Neural progenitor cell (in vitro differentiated cells): ENCODE measurements around the gene FCF1.

Source experiments
- EZH2phosphoT487 ChIP-seq: fragments of 200-600 bp; sonication (generic); IDR thresholded peaks from 2 replicates; pipeline ENCODE4 v1.6.1; 2017; ENCODE audit warnings: antibody characterized with exemption
- TF ChIP-seq, protein P1 (sequence below): fragments of 200-600 bp; sonication (generic); IDR thresholded peaks from 2 replicates; pipeline ENCODE4 v1.5.1; 2017; ENCODE audit warnings: antibody characterized with exemption, mild to moderate bottlenecking

DNA sequence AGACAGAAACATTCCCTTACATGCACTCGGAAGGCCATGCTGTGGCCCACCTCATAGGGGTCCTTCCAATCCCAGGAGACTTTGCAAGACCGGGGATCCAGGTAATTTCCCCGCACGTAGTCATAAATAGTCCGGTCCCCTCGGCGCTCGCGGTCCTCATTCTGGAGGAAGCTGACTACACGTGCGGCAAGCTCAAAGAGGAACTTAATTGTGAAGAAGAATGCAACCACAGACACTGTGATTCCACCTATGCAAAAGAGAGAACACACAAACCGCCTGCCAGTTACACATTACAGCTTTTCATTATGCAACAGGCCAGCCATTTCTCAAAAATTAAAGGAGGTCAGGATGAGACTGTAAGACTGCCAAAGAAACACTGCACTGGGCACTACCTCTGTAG lies 28.5 kb upstream of the FCF1 start:
- TF ChIP-seq, protein P1, sequence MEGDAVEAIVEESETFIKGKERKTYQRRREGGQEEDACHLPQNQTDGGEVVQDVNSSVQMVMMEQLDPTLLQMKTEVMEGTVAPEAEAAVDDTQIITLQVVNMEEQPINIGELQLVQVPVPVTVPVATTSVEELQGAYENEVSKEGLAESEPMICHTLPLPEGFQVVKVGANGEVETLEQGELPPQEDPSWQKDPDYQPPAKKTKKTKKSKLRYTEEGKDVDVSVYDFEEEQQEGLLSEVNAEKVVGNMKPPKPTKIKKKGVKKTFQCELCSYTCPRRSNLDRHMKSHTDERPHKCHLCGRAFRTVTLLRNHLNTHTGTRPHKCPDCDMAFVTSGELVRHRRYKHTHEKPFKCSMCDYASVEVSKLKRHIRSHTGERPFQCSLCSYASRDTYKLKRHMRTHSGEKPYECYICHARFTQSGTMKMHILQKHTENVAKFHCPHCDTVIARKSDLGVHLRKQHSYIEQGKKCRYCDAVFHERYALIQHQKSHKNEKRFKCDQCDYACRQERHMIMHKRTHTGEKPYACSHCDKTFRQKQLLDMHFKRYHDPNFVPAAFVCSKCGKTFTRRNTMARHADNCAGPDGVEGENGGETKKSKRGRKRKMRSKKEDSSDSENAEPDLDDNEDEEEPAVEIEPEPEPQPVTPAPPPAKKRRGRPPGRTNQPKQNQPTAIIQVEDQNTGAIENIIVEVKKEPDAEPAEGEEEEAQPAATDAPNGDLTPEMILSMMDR, result no peak
- TF ChIP-seq EZH2phosphoT487, result no peak
